Measurements from ENCODE around the gene MVB12B. TPM values are rescaled to one million over a fixed set of nuclear protein-coding genes. Genes with fewer than 3 reads are reported as not detected.

The MVB12B gene
- total and polyA plus RNA-seq, 2 of the 8 experiments (the other 6 are each of a cell fraction or from before 2014, with no cell fraction given), result 2.6 to 5.0 TPM

DNA sequence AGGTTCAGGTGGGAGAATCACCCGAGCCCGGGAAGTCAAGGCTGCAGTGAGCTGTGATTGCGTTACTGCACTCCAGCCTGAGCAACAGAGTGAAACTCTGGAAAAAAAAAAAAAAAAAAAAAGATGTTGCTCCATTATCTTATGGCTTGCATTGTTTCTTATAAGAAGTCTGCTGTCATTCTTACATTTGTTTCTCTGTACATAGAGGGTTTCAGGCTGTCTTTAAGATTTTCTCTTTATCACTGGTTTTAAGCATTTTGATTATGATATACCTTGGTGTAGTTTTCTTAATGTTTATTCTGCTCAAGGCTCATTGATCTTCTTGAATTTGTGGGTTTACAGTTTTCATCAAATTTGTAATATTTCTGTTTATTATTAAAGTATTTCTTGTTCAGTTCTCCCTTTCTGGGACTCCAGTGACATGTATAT, 35.2 kb downstream of the MVB12B start:
- Histone ChIP-seq H3K14ac (ENCODE audit: insufficient read length) (no peak overlapping the region), H3K9me3 (ENCODE audit: insufficient read depth in 2 of 2, low read depth in 1 of 2, low read length in 1 of 2) (peaks cover 0 to 8% of the 10 kb centered on the region in 2 experiments; a peak in 2 of 4 replicates), H3K4me1 (replicated peaks in 1 of 4; ENCODE audit: control insufficient read depth in 3 of 4, insufficient read depth in 4 of 4, low read length in 3 of 4) (no peaks in the 10 kb centered on the region), H3K79me2 (ENCODE audit: control insufficient read depth in 1 of 2, insufficient read depth in 2 of 2, low read length in 2 of 2) (no peaks in the 10 kb centered on the region), H3K27me3 (replicated peaks in 1 of 4; ENCODE audit: control insufficient read depth in 3 of 4, extremely low read depth in 1 of 4, insufficient read depth in 3 of 4, low read length in 3 of 4) (no peaks in the 10 kb centered on the region), H2BK120ac (replicated peaks; ENCODE audit: low read depth, low read length) (no peak overlapping the region), H3K27ac (ENCODE audit: low read depth, low read length) (no peak overlapping the region), H3K36me3 (ENCODE audit: control insufficient read depth in 2 of 4, insufficient read depth in 4 of 4, low read length in 3 of 4) (peaks cover 0 to 3% (median 0%) of the 10 kb centered on the region in 4 experiments; a peak in 2 of 8 replicates), H2BK12ac (ENCODE audit: low read depth, low read length) (no peak overlapping the region), H3K18ac (ENCODE audit: extremely low read depth, low read length) (no peak overlapping the region), H2BK15ac (ENCODE audit: low read length) (no peak overlapping the region), H3K79me1 (ENCODE audit: low read depth, low read length) (no peaks in the 10 kb centered on the region), H3K23me2 (ENCODE audit: low read depth, low read length) (no peaks in the 10 kb centered on the region), H2AK5ac (ENCODE audit: low read depth, low read length) (no peak overlapping the region), H3K9ac (replicated peaks in 1 of 4; ENCODE audit: extremely low read depth in 1 of 4, low read depth in 3 of 4, low read length in 3 of 4) (no peak overlapping the region), H2AFZ (ENCODE audit: low read length) (no peak overlapping the region), H4K91ac (replicated peaks; ENCODE audit: insufficient read length, low read length) (no peak overlapping the region), H2BK5ac (ENCODE audit: low read depth, low read length) (no peak overlapping the region), H4K5ac (ENCODE audit: insufficient read length, low read depth, low read length) (no peak overlapping the region), H4K20me1 (replicated peaks in 1 of 2; ENCODE audit: control insufficient read depth in 1 of 2, insufficient read depth in 2 of 2, low read length in 2 of 2) (no peaks in the 10 kb centered on the region), H3K23ac (ENCODE audit: insufficient read length) (no peak overlapping the region), H3K4me2 (ENCODE audit: insufficient read depth in 1 of 2, low read depth in 2 of 2, low read length in 2 of 2) (no peak overlapping the region), H3K4me3 (ENCODE audit: extremely low read depth in 1 of 4, insufficient read depth in 2 of 4, low read depth in 3 of 4, low read length in 4 of 4) (no peak overlapping the region), H2BK20ac (ENCODE audit: low read length) (no peak overlapping the region), H3K4ac (replicated peaks; ENCODE audit: insufficient read length, low read depth, low read length) (no peak overlapping the region), H4K8ac (ENCODE audit: extremely low read depth, insufficient read depth, low read length) (no peak overlapping the region), H3K56ac (replicated peaks; ENCODE audit: insufficient read length, low read depth, low read length) (no peak overlapping the region)
- ChIA-PET POLR2A (ENCODE audit: partially characterized antibody) (no interaction called here), CTCF (ENCODE audit: partially characterized antibody) (interaction anchor here (1.2 kb wide), 1 partner anchor 9 kb away, joined by 4 read pairs; no protein-coding TSS in a partner anchor)
- WGBS, 2 experiments (ENCODE audit: extremely low coverage in 1 of 2, insufficient coverage in 1 of 2, insufficient read length in 1 of 2, insufficient replicate concordance in 2 of 2, low coverage in 1 of 2, low lambda C conversion rate in 2 of 2, missing lambda C conversion rate in 1 of 2), result 95% methylated on average over 3 of the region's 3 CpGs; no CpG with 5 or more reads in 1 of the 2 experiments
- no peak for FAIRE-seq
- DNase-seq (ENCODE audit: low read depth in 1 of 2, low spot score in 2 of 2), result no peak
